Heart left ventricle (tissue), 16 donors: Measurements from ENCODE around the gene KLHDC8A. TPM values are rescaled to one million over a fixed set of nuclear protein-coding genes. Genes with fewer than 3 reads are reported as not detected.

Source experiments
- ATAC-seq, 4 donors: fragments of 200-7000 bp; cut with Tn5 transposase; one replicate each; pipeline ENCODE4 v1.9.1; 2020 to 2022; ENCODE audit warnings: moderate library complexity in 4 of 4, mild to moderate bottlenecking in 3 of 4, moderate number of reproducible peaks in 1 of 4
- DNase-seq, 5 donors: peaks; one replicate each; pipeline ENCODE4 v3.0.0-alpha.2; 2020
- H3K27ac ChIP-seq, 12 donors: fragments of 200-600 bp; sonication (generic) in 4 of 12; one replicate each; pipeline versions ENCODE4 v1.5.0 to v1.8.0; 2016 to 2022; ENCODE audit warnings: mild to moderate bottlenecking in 2 of 12
- H3K27me3 ChIP-seq, 9 donors: fragments of 200-600 bp; sonication (generic) in 2 of 9; one replicate each; pipeline versions ENCODE4 v1.5.1 to v1.8.0; 2016 to 2022; ENCODE audit warnings: mild to moderate bottlenecking in 3 of 9
- H3K36me3 ChIP-seq, 9 donors: fragments of 200-600 bp; sonication (generic) in 2 of 9; one replicate each; pipeline versions ENCODE4 v1.5.0 to v1.8.0; 2018 to 2022; ENCODE audit warnings: mild to moderate bottlenecking in 2 of 9
- H3K4me1 ChIP-seq, 12 donors: fragments of 200-600 bp; sonication (generic) in 4 of 12; one replicate each; pipeline versions ENCODE4 v1.5.0 to v1.8.0; 2016 to 2022; ENCODE audit warnings: mild to moderate bottlenecking in 3 of 12
- H3K4me3 ChIP-seq, 12 donors: fragments of 200-600 bp; sonication (generic) in 4 of 12; one replicate each; pipeline versions ENCODE4 v1.5.0 to v1.8.0; 2017 to 2022; ENCODE audit warnings: mild to moderate bottlenecking in 9 of 12, moderate library complexity in 4 of 12
- H3K9me3 ChIP-seq, 12 donors: fragments of 200-600 bp; sonication (generic) in 4 of 12; one replicate each; pipeline versions ENCODE4 v1.5.0 to v1.8.0; 2016 to 2022; ENCODE audit warnings: mild to moderate bottlenecking in 1 of 12
- POLR2A ChIP-seq, 2 donors: fragments of 450-650 bp; IDR thresholded peaks; one replicate each; pipeline ENCODE4 v1.6.1; 2017; ENCODE audit warnings: antibody characterized with exemption in 2 of 2, mild to moderate bottlenecking in 2 of 2, moderate library complexity in 2 of 2
- WGBS, 4 donors: extraction: QIAGEN DNeasy Blood & Tissue Kit in 2 of 4; methylation state at CpG; one replicate each; pipeline versions ENCODE4 v1.1.5 to v1.1.7; 2013 to 2018; 5-methylcytosine and 5-hydroxymethylcytosine counted together
- intact Hi-C, 10 donors: fragments of 100-400 bp; cut with DNase I; formaldehyde crosslinking; loops; one replicate each; pipeline versions ENCODE4 v1.11.1 to v1.14.2; 2022
- polyA plus RNA-seq, 2 donors: library from polyadenylated mRNA; stranded (reverse); fragments of 200-250 nt; gene quantifications; one replicate each; pipeline ENCODE4 v1.2.3, GENCODE V29; 2013
- total RNA-seq, 9 donors: library from RNA; depleted of rRNA in 2 of 9; stranded (reverse); fragments of >200 nt in 2 of 9; fragmentation: NEBNext Ultra II Directional in 3 of 9; extraction: Animal tissue kit (Norgen Biotek cat#: 25700) in 3 of 9; gene quantifications; one replicate each; pipeline versions ENCODE4 v1.1.0 to v1.2.4, GENCODE V29; 2016 to 2023
- TF ChIP-seq, protein P1 (sequence below), 12 donors: fragments of 200-600 bp; sonication (generic) in 4 of 12; IDR thresholded peaks; one replicate each; pipeline versions ENCODE4 v1.5.0 to v1.8.0; 2018 to 2022; ENCODE audit warnings: antibody characterized with exemption in 12 of 12, mild to moderate bottlenecking in 5 of 12
- donor health status: ischemic (EF 13 %, LVEDD 7.1; RV severe dilation, severe dysfunction).
- donor health status: healthy with polysubstance abuse.
- donor health status: DM: no; HTN: yes; CAD: no.
- donor health status: DM: no; HTN: no; CAD: no.
- donor health status: ischemic (EF 25% LVEDD 6.9; RV normal size, moderate dysfunction).
- donor health status: ischemic (EF 25% LVEDD 5.7; RV mildly dilated, moderate dysfunction).
- donor health status: healthy.
- donor health status: DM: yes; HTN: yes; CAD: no.
- donor health status: ischemic (EF 35%, LVEDD 5.7; RV mildly dilated, moderate dysfunction).
- donor health status: nonischemic (EF 11% LVEDD 7.7; RV severe dilation, severe dysfunction).
- donor health status: DM: yes; HTN: yes; CAD: no.
- donor health status: PGD.
- donor health status: ischemic (EF 29% LVEDD 5.4; RV normal size, mild dysfunction).
- donor health status: nonischemic (EF 23%, LVEDD 6.1; RV moderate dilation, normal function).

KLHDC8A gene
- total and polyA plus RNA-seq, 11 donors = 0.14 to 0.30 (median 0.18) TPM; not detected in 8

- Histone ChIP-seq H3K9me3 (no peaks in the 10 kb centered on the region), H3K27ac (no peak overlapping the region), H3K27me3 (peaks cover 0 to 24% (median 0%) of the 10 kb centered on the region in 9 donors), H3K4me1 (no peaks in the 10 kb centered on the region), H3K4me3 (no peak overlapping the region), H3K36me3 (no peaks in the 10 kb centered on the region)
- no peak for DNase-seq
- WGBS, 4 donors = 73 to 82% (median 79%) methylated on average over 4 of the region's 4 CpGs
- no peak for ATAC-seq
- no peak for TF ChIP-seq POLR2A (IDR thresholded peaks at IDR 0.05)
- TF ChIP-seq, protein P1, sequence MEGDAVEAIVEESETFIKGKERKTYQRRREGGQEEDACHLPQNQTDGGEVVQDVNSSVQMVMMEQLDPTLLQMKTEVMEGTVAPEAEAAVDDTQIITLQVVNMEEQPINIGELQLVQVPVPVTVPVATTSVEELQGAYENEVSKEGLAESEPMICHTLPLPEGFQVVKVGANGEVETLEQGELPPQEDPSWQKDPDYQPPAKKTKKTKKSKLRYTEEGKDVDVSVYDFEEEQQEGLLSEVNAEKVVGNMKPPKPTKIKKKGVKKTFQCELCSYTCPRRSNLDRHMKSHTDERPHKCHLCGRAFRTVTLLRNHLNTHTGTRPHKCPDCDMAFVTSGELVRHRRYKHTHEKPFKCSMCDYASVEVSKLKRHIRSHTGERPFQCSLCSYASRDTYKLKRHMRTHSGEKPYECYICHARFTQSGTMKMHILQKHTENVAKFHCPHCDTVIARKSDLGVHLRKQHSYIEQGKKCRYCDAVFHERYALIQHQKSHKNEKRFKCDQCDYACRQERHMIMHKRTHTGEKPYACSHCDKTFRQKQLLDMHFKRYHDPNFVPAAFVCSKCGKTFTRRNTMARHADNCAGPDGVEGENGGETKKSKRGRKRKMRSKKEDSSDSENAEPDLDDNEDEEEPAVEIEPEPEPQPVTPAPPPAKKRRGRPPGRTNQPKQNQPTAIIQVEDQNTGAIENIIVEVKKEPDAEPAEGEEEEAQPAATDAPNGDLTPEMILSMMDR (IDR thresholded peaks at IDR 0.05) = no peak
- intact Hi-C loops = no loop called here
These were observed 25.8 kb upstream of the KLHDC8A start for GRCh38 chr1:205382561-205382960.

- intact Hi-C loops = no loop called here
- Histone ChIP-seq H3K4me3 (no peak overlapping the region), H3K4me1 (no peaks in the 10 kb centered on the region), H3K36me3 (no peaks in the 10 kb centered on the region), H3K27me3 (peaks cover 0 to 24% (median 0%) of the 10 kb centered on the region in 9 donors), H3K9me3 (no peaks in the 10 kb centered on the region), H3K27ac (no peak overlapping the region)
- no peak for DNase-seq
- ATAC-seq = no peak
- 84 to 97% (median 92%) methylated on average over 6 of the region's 6 CpGs for WGBS, 4 donors
- TF ChIP-seq, protein P1 (IDR thresholded peaks at IDR 0.05) = no peak
- TF ChIP-seq POLR2A (IDR thresholded peaks at IDR 0.05) = no peak
These were observed 24.6 kb upstream of the KLHDC8A start for GRCh38 chr1:205381305-205381704.

DNA sequence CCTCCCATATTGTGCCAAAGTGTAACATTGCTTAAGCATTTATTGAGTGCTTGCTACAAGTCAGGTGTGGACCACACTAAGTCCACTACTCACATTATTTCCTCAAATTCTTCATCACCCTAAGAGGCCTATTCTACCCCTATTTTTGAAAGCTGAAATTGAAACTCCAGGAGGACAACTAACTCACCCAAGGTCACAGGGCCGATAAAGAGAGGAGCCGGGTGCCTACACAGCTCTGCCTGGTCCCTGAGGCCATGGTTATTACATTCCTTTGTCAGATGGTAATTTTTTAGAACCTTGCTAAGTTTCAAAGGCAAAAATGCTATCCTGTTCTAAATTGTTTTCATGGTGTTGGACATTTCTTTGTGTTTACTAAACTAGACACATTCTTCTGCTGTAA is 24.2 kb upstream of the KLHDC8A start:
- ATAC-seq (no peak), DNase-seq (no peak)
- H3K4me3 ChIP-seq = no peak overlapping the region
- no peak overlapping the region for H3K27ac ChIP-seq
- WGBS, 4 donors = 42 to 80% (median 60%) methylated on average over 2 of the region's 2 CpGs
- no peaks in the 10 kb centered on the region for H3K9me3 ChIP-seq
- TF ChIP-seq, protein P1 (IDR thresholded peaks at IDR 0.05) = no peak
- no peak for TF ChIP-seq POLR2A (IDR thresholded peaks at IDR 0.05)
- intact Hi-C loops = no loop called here
- peaks cover 0 to 2% (median 0%) of the 10 kb centered on the region in 12 donors for H3K4me1 ChIP-seq
- peaks cover 0 to 24% (median 0%) of the 10 kb centered on the region in 9 donors for H3K27me3 ChIP-seq
- no peaks in the 10 kb centered on the region for H3K36me3 ChIP-seq

DNA sequence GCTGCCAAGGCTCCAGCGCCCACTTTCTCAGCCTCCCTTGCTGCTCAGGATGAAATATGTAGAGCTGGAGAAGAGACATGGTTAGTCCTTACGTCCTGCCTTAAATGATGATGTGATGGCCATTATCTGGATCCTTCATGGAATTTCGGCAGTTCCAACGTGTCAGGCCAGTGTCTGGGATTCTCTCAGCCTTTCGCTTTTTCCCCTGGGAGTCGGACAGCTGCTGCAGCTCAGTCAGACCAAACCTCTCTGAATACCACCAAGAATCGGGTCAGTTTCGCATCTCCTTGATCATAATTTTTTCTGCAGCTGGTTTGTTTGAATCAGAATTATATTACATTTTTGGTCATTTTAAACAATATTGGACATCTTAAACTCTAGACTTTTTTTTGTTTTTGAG is 22.3 kb upstream of the KLHDC8A start:
- intact Hi-C loops = no loop called here
- TF ChIP-seq POLR2A (IDR thresholded peaks at IDR 0.05) = no peak
- TF ChIP-seq, protein P1 (IDR thresholded peaks at IDR 0.05) = no peak
- Histone ChIP-seq H3K27ac (no peak overlapping the region), H3K27me3 (peaks cover 0 to 39% (median 3%) of the 10 kb centered on the region in 9 donors), H3K9me3 (no peaks in the 10 kb centered on the region), H3K4me1 (peaks cover 0 to 9% (median 0%) of the 10 kb centered on the region in 12 donors), H3K4me3 (no peak overlapping the region), H3K36me3 (no peaks in the 10 kb centered on the region)
- ATAC-seq (no peak), DNase-seq (no peak)
- WGBS, 4 donors = 53 to 70% (median 65%) methylated on average over 8 of the region's 8 CpGs
